AG09309 (cell line): ENCODE results near the gene CSNK1A1L.

Experiments used
- DNase-seq: peaks from one replicate; pipeline ENCODE4 v3.0.0-alpha.2; 2010; ENCODE audit warnings: low read depth
- H3K4me3 ChIP-seq: 2 replicates; pipeline ENCODE4 v1.5.1; 2011; ENCODE audit warnings: mild to moderate bottlenecking, low read depth, low read length, moderate library complexity; ENCODE audit not compliant: control insufficient read depth
- TF ChIP-seq, protein P1 (sequence below): IDR thresholded peaks from 2 replicates; pipeline ENCODE4 v1.5.1; 2011; ENCODE audit warnings: mild to moderate bottlenecking, low read depth, low read length, inconsistent platforms; ENCODE audit not compliant: insufficient read depth, control insufficient read depth; ENCODE audit errors: missing control alignments

The CSNK1A1L gene

DNA sequence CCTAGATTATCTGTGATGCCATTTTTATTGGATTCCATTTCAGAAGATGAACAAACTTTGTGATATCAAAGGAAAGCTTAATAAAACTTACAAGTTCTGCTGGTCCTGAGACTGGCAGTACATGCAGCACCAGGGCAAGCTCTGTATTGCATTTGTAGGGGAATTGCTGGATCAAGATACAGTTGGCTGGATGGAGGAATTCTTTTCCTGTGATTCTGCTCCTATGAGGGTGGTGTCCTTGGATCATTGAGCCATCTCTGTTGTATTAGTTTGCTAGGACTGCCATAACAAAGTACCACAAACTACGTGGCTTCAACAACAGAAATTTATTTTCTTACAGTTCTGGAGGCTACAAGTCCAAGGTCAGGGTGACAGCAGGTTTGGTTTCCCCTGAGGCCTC is 33.9 kb upstream of the CSNK1A1L start:
- H3K4me3 ChIP-seq = no peak overlapping the region
- TF ChIP-seq, protein P1, sequence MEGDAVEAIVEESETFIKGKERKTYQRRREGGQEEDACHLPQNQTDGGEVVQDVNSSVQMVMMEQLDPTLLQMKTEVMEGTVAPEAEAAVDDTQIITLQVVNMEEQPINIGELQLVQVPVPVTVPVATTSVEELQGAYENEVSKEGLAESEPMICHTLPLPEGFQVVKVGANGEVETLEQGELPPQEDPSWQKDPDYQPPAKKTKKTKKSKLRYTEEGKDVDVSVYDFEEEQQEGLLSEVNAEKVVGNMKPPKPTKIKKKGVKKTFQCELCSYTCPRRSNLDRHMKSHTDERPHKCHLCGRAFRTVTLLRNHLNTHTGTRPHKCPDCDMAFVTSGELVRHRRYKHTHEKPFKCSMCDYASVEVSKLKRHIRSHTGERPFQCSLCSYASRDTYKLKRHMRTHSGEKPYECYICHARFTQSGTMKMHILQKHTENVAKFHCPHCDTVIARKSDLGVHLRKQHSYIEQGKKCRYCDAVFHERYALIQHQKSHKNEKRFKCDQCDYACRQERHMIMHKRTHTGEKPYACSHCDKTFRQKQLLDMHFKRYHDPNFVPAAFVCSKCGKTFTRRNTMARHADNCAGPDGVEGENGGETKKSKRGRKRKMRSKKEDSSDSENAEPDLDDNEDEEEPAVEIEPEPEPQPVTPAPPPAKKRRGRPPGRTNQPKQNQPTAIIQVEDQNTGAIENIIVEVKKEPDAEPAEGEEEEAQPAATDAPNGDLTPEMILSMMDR = no peak
- DNase-seq = no peak

DNA sequence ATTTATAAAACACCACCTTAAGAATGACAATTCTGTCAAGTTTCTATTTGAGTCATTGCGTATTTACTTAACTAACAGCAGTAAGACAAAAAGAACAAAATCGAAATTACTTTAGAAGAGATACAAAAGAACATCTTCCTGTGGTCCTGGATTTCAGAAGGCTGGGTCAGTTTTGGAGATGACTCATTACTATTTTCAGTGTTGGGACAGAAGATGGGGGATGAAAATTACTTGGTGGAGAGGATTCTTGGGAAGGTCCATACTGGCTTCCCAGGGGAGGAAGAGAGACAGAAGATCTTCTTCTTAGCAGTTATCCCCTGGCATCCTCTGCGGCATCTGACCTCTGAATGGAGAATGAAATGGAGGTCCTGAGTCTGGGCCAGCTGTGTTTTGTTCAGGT is 33.5 kb upstream of the CSNK1A1L start:
- no peak for DNase-seq
- H3K4me3 ChIP-seq = no peak overlapping the region
- TF ChIP-seq, protein P1 = no peak

DNA sequence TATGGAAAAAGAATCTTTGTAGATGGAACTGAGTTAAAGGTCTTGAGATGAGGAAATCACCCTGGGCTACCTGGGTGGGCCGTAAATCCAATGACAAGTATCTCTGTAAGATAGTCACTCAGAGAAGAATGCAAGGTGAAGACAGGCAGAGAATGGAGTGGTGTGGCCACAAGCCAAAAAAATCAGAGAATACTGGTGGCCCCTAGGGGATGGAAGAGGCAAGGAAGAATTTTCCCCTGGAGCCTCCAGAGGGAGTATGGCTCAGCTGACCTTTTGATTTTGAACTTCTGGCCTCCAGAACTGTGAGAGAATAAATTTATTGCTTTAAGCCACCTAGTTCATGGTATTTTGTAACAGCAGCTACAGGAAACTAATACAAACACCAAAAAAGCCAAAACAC is 32.7 kb upstream of the CSNK1A1L start:
- H3K4me3 ChIP-seq = no peak overlapping the region

DNA sequence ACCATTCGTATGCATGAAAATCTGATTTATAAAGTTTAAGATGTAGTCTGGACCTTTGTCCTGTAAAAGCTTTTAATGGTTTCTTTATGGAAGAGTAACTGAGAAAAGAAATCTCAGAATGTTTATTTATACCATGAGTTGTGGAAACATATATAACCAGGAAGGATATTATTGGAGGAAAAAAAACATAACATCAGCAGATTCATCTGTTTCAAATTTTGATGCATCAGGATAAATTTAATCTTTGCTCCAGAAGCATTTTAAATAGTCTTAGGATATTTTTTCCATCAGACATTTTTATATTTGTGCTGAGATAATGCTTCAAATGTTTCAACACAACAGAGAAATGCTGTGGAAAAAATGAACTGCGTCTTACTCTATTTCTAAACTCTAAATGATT is 31.2 kb upstream of the CSNK1A1L start:
- no peak for DNase-seq
- no peak overlapping the region for H3K4me3 ChIP-seq
- TF ChIP-seq, protein P1 = no peak

More for the DNA sequence above, 32.7 kb upstream of the CSNK1A1L start:
- TF ChIP-seq, protein P1 = peak; percentile 27
- no peak for DNase-seq

DNA sequence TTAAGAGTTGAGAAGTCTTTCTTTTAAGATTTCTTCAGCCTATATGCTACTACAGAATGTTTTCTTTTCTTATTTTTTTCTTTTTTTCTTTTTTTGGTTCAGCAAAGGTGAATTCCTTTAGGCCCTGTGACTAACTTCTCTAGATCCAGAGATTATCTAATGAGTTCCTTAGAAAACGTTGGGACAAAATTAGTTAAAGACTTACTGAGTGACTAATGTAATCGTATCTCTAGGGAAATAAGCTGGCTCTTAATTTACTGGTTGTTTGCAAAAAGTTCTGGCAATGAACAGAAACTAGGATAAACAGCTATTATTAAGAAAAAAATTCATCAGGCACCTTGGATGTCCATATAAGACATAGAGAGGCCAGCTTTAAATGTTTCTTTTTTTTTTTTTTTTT is 30.7 kb upstream of the CSNK1A1L start:
- no peak for DNase-seq
- TF ChIP-seq, protein P1 = no peak
- no peak overlapping the region for H3K4me3 ChIP-seq

DNA sequence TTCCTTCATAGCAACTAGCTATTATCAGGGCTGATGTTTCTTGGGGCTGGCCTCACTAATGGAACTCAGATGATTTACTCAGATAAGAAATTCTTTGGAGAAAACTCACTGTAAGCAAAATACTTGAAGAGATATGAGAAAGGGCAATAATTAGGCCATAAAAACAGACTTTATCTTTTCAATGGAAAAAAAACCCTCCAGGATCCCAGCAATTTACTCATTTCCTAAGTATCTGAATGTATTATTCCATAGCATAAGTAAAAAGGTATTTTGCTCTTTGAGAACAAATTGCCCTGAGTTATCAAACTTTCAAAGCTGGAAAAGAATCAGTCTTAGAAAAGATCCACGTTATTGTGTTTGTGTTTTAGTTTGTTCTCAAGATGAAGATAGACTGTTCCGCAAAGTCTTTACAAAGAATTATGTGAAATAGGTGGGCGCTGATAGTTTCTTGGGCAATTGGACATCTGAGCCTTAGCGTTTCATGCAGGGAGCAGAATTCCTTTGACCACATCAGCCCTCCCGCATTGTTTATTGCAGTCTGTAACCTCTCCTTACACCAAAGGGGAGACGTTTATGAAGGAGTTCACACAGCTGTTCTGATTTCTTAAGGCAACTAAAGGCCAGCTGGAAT is 29.1 kb upstream of the CSNK1A1L start:
- TF ChIP-seq, protein P1 = no peak
- peak; percentile 97 for DNase-seq
- no peak overlapping the region for H3K4me3 ChIP-seq

DNA sequence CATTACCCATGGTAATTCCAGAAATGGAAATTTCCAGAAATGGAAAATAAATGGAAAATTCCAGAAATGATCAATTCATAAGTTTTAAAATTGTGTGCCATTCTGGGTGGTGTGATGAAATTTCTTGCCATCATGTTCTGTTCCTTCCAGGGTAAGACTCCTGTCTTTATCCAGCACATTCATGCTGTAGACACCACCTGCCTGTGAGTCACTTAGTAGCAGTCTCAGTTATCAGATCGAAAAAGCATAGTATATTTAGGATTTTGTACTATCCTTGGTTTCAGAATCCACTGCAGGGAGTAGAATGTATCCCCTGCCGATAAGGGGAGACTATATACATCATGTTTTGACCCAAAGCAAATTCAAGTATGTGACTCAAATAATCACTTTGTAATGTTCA is 26.7 kb upstream of the CSNK1A1L start:
- H3K4me3 ChIP-seq = no peak overlapping the region
- DNase-seq = no peak
- TF ChIP-seq, protein P1 = no peak
